HPDE6-E6E7 (cell line): ENCODE results near the gene ZNF496.
"Not testable (repeated sequence)": the region's sequence is repeated elsewhere in the genome, so short reads cannot be mapped to it uniquely, and the experiment has no call there.

Source experiments
- DNase-seq: peaks from one replicate; pipeline ENCODE4 v3.0.0; 2011; ENCODE audit warnings: missing footprints; ENCODE audit errors: extremely low spot score

The ZNF496 gene

GRCh38 chr1:247359559-247359958, 27.9 kb upstream of the ZNF496 start:
- no peak for DNase-seq

DNA sequence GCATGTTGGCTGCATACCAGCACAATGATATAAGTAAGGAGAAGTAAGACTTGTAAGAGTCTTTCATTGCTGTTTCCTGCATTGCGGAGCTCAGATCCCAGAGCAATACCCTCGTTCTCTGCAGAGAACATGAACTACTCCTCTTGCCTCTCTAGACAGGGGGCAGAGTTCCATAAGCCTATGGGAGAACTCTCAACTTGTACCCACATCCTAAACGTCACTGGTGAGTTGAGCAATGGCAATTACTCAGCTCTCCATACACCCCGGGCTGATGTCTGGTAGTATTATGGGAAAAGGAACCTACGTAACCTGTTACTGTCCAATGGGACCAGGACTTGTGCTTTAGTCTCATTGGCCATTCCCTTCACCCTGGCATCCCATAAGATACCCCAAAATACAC, 27.3 kb upstream of the ZNF496 start:
- no peak for DNase-seq

- no peak for DNase-seq
These were observed 26.1 kb upstream of the ZNF496 start for GRCh38 chr1:247357781-247358211.

GRCh38 chr1:247357052-247357780, 25.5 kb upstream of the ZNF496 start:
- DNase-seq, result no peak

DNA sequence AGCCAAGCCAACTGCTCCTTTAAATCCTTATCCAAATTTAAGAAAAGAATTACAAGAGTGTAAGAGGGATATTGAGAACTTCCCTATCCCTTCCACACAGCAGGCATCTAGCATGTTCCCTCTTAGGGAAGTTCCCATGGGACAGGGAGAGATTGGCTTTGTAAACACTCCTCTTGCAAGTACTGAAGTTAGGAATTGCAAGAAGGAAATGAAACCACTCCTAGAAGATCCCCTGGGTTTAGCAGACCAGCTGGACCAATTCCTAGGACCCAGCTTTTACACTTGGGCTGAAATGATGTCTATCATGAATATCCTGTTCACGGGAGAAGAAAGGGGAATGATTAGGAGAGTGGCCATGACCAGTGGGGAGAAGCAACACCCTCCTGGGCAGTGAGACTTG, 23.5 kb upstream of the ZNF496 start:
- DNase-seq, result not testable (repeated sequence)

DNA sequence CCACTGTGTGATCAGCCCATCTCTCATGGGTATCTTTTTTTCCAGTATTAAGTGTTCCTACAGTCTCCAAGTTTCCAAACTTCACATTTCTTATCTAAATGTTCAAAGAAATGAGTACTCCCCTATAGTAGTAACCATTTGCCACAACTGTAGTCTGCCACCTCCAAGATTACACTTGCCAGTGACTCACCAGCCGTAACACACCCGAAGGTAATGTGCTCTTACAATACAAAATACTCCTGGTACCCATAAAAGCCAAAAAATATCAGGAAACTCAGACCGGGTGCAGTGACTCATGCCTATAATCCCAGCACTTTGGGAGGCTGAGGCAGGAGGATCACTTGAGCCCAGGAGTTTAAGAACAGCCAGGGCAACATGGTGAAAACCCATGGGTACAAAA, 20.5 kb upstream of the ZNF496 start:
- DNase-seq, result no peak

DNA sequence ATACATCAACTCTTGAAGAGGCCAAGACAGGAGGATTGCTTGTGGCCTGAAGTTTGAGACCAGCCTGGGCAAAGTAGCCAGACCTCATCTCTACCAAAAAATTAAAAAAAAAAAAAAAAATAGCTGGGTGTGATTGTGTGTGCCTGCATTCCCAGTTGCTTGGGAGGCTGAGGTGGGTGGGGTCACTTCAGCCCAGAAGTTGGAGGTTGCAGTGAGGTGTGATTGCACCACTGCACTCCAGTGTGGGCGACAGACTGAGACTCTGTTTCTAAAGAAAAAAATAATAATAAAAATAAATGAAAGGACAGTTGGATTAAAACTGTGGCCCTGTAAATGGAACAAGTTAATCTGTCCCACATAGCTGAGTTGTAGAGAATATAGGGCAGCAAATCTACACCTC, 18.9 kb upstream of the ZNF496 start:
- DNase-seq, result no peak

- DNase-seq, result no peak
These were observed 16.0 kb upstream of the ZNF496 start for GRCh38 chr1:247347477-247348222.

DNA sequence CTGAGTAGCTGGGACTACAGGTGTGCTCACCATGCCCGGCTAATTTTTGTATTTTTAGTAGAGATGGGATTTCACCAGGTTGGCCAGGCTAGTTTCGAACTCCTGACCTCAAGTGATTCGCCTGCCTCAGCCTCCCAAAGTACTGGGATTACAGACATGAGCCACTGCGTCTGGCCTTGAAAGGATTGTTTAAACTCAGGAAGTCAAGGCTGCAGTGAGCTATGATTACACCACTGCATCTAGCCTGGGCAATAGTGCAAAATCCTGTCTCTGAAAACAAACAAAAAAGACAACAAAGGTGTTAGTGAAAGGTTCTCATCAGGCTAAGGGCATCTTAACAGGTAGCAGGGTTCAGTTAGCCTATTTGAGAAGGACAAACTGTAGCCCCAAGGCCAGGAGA, 14.2 kb upstream of the ZNF496 start:
- DNase-seq, result no peak

DNA sequence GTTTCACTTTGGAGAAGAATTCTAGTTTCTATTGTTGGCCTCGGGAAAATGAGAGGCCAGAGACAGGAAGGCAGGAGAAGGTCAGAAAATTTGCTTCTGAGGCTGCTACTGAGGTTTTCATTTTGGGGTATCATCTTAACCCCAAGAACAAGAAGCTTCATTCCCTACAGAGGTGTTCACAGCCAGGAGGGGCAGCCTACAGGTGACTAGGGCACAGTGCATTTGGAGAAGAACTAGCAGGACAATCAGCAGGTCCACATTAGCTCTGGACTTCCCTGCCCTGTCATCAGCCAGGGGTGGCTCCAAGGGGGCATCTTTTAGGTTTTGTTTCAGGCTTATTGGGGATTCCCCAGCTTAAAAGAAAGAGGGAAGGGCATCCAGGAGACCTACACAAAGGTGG, 12.1 kb upstream of the ZNF496 start:
- DNase-seq, result no peak

DNA sequence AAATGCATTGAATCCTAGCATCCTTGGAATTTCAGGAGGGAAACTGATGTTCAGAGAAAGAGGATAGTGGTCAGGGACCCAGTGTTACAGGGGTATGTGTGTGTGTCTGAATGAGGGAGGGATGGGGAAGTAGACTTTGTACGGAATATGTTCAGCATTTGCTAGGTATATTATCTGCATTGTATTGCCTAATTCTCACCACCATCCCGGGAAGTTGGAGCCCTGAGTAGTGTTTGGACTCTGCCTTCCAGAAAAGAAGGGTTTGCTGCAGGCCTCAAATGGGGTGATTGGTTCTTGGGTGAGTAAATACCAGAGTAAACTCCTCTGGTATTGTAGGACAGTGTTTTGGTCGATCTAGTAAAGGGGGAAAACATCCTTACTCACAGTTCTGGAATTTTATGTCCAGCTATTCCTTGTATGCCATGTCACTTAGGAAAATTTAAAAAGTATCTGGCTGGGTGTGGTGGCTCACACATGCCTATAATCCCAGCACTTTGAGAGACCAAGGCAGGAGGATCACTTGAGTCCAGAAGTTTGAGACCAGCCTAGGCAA, 7.1 kb upstream of the ZNF496 start:
- no peak for DNase-seq

GRCh38 chr1:247337961-247338360, 6.3 kb upstream of the ZNF496 start:
- no peak for DNase-seq

- no peak for DNase-seq
These were observed 5.6 kb upstream of the ZNF496 start for GRCh38 chr1:247337250-247337746.

GRCh38 chr1:247336390-247336789, 4.7 kb upstream of the ZNF496 start:
- no peak for DNase-seq

- no peak for DNase-seq
These were observed 4.2 kb upstream of the ZNF496 start for GRCh38 chr1:247335882-247336281.

- DNase-seq, result no peak
These were observed 2.9 kb upstream of the ZNF496 start for GRCh38 chr1:247334378-247335133.

- DNase-seq, result no peak
These were observed 1.1 kb upstream of the ZNF496 start for GRCh38 chr1:247332623-247333361.

DNA sequence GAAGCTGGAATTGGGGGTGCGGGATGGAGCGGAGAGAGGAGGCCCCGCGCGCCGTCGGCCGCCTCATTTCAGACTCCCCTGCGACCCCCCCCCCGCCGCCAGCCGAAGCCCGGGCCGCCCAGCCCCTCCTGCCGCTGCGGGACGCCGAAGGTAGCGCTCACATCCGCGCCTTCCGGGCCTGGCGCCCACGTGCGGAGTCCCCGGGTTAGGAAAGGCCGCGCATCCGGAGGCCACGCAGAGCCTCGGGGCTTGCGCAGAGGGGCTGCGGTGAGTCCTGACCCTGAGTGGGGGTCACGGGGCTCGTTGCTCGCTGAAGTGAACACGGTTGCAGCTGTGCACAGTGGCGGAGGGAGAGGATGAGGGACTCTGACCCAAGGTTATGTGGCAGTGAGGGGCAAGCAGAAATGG, 552 bp upstream of the ZNF496 start:
- no peak for DNase-seq

DNA sequence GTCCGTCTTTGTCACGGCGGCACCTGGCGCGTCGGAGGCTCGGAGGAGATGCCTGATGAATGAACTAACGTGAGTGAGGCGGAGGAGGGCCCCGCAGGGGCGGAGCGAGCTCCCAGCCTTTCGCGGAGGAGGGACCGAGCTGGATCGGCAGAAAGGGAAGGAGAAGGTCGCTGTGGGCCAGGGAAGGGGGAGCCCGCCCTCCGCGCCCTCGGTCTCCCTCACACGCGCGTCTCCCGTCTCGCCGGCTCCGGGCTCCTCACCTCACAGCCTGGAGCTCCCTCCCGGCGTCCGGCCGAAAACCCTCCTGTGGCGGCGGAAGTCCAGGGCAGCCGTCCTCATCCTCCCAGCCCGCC, 519 bp downstream of the ZNF496 start:
- DNase-seq, result peak; percentile 93

DNA sequence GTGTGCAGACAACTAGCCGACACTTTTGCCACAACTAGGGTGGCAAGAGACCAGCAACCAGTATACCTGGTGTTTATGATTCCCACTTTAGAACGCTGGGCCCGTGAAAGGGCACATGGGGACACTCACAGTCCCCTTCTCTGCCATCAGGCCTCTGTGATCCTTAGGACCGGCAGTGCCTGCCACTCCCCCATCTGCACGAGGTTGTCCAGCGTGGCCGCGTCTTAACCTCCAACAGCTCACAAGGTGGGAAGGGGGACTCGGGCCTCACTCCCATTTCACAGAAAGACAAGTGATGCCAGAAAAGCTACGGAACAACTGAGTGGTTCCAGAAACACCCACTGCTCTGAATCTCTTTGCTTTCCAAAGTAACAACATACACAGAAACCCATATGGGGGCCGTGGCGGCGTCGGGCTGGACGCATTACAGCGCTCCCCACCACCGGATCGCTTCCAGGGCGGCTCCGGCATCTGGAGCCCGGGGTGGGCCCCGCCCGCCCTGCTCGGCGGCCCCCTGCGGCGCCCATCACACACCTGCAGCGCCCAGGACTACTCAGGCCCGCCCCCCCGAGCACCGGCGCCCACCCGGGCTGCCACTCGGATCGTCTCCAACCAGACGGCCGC, 1.0 kb downstream of the ZNF496 start:
- DNase-seq, result no peak

GRCh38 chr1:247329097-247329617, 2.5 kb downstream of the ZNF496 start:
- DNase-seq, result no peak
